NOMO-1 treated with dmso at 0.1 percent for 144 hours (cell line): ENCODE measurements around the gene LRRC56.

Source experiments
- DNase-seq: peaks from one replicate; lab custom pipeline; 2025; ENCODE audit not compliant: unreplicated experiment; lab: John Stamatoyannopoulos, UW

Gene LRRC56

GRCh38 chr11:537622-538430 lies 499 bp downstream of the LRRC56 start:
- DNase-seq, result no peak

DNA sequence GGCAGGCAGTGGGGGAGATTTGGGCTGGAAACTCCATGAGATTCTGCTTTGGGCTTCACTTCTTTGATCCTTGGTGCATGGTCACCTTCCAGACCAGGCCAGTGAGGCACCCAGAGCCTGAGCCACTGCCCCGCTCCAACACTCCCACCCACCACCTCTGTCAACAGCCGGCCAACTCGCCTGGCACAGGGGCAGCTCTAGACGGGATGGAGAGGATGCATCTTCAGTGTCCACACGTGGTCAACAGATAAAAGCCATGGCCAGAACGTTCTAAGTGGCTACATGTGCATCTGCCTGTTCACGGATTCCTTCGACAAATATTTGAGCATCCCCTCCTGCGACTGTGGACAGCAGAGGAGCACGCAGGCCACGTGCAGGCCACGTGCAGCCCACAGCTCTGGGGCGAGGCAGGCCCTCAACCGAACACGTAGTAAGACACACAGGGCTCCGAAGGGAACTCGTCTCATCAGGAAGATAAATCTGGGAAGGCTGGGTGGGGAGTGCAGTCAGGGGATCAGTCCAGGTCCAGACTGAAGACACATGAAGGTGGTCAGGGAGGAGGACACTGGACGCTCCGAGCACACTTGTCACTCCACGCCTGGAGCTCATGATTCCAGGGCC lies 1.2 kb downstream of the LRRC56 start:
- no peak for DNase-seq

- no peak for DNase-seq
Measured at GRCh38 chr11:539971-540481, 2.7 kb downstream of the LRRC56 start.

GRCh38 chr11:540583-541432 lies 3.5 kb downstream of the LRRC56 start:
- DNase-seq, result no peak

DNA sequence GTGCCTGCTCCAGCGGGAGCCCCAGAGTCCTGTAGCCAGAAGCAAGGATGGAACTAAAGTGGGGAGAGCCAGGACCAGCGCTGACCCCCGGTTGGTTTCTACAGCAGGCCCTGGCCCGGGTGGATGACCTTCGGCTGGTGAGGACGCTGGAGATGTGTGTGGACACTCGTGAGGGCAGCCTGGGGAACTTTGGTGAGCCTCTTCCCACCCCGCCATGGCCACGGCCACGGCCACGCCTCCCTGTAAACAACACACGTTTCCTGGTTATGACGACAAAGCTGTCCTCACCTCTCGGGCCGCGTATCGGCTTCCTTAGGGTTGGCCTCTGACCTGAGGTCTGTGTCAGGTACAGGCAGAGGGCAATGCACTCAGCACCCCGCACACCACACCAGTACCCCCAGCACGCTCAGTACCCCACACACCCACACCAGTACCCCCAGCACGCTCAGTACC lies 4.1 kb downstream of the LRRC56 start:
- no peak for DNase-seq

GRCh38 chr11:544817-545166 lies 7.5 kb downstream of the LRRC56 start:
- no peak for DNase-seq

DNA sequence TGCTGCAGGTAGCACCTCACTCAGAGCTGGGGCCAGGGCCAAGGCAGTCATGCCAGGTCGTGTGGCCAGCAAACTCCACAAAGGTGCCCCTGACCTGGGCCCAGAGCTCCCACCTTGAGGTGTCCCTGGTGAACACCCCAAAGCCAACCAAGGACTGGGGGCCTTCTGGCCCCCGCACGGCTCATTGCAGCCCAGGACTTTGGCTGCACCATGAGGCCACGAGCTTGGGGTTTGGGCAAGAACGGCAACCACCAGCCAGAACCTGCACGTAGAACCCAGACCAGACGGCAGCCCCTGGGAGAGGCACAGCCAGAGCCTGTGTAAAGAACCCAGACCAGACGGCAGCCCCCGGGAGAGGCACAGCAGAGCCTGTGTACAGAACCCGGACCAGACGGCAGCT lies 7.8 kb downstream of the LRRC56 start:
- no peak for DNase-seq

- DNase-seq, result no peak
Measured at GRCh38 chr11:548700-549603, 11.6 kb downstream of the LRRC56 start.

DNA sequence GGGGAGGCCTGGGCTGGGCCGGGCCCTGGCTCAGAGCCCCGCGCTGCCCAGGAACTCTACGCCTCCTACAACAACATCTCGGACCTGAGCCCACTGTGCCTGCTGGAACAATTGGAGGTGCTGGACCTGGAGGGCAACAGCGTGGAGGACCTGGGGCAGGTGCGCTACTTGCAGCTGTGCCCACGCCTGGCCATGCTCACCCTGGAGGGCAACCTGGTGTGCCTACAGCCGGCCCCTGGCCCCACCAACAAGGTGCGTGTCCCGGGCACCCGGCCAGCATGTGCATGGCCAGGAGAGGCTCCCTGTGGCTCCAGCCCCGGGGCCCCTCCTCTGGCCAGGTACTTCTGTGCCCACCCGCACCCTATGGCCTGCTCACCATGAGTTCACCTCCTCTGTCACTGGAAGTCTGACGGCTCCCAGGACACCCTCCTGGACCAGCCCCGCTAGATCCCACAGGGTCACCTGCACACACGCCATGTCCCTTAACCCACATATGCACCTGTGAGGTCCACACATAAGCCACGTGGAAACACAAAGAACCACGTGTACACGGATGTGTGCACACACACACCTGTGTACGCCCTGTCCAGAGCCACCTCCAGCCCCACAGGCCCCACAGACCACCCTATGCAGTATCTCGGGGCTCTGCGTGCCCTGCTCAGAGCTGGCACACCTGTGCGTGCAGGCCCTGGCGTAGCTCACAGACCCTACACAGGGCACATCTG lies 12.9 kb downstream of the LRRC56 start:
- DNase-seq, result no peak

GRCh38 chr11:550746-551085 lies 13.4 kb downstream of the LRRC56 start:
- DNase-seq, result no peak

- DNase-seq, result no peak
Measured at GRCh38 chr11:551131-551530, 13.8 kb downstream of the LRRC56 start.

DNA sequence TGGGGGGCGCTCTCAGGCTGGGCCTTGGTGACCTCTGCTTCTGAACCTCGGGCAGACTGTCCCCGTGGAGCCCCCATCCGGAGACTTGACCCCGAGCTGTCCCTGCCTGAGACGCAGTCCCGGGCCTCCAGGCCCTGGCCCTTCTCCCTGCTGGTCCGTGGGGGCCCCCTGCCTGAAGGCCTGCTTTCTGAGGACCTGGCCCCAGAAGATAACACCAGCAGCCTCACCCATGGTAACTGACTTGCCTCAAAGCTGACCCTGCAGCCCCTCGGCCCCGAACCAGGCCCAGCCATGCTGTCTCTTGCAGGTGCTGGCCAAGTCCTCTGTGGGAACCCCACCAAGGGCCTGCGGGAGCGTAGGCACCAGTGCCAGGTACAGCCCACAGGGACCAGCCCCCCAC lies 14.3 kb downstream of the LRRC56 start:
- no peak for DNase-seq

- DNase-seq, result no peak
Measured at GRCh38 chr11:553083-553987, 16.0 kb downstream of the LRRC56 start.

GRCh38 chr11:553988-554340 lies 16.6 kb downstream of the LRRC56 start:
- DNase-seq, result no peak

DNA sequence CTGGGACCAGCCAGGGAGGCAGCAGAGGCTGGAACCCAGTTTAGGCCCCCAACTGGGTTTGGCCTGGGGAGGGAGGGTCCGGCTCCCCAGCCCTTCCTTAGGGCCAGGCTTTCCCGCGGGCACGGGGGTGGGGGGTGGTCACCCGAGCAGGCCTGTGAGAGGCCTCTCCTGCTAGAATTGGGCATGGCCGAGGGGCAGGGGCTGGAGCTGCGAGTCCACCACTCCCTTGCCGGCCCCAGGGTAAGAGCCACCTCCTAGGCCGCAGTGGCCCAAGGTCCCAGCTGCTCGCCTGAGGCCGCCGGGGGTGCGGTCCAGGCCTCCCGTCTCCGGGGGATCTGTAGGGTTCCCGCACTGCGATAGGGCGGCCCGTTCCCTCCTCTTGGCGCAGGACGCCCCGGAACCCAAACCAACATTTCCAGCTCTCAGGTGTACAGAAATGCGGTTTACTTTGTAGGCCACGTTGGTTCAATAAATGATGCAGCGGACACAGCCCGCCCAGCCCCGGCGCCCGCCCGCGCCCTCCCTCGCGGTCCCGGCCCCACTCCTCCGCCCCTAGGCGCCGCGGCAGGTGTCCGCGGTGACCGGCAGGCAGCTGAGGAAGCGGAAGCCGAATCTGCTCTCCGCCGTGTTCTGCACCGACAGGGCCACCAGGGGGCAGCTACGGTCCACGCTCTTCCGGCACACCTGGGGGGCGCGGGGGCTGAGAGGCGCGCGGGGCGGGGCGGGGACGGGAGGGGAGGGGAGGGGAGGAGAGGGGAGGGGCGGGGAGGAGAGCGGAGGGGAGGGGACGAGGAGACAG lies 17.3 kb downstream of the LRRC56 start:
- peak; percentile 23 for DNase-seq

DNA sequence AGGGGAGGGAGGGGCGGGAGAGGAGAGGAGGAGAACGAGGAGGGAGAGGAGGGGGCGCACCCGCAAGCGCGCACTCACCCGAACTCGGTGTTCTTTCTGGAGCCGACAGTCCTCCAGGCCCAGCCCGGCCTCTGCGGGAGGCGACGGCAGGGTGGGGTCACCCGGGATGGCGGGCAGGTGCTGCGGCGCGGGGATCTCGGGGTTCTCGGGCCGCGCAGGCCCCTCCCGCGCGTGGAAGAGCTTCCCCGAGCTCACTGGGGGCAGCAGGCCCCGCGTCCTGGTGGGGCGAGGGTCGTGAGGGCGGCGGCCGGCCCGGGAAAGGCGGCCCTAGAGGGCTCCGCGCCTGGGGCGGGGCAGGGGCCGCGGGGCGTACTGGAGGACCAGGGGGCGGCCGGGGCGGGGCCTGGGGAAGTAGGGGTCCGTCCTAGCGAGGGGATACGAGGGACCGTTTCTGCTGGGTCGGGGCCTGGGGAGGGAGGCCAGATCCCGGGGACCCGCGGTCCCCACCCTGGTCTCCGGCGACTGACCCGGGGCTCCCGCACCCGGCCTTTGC lies 18.0 kb downstream of the LRRC56 start:
- DNase-seq, result no peak

DNA sequence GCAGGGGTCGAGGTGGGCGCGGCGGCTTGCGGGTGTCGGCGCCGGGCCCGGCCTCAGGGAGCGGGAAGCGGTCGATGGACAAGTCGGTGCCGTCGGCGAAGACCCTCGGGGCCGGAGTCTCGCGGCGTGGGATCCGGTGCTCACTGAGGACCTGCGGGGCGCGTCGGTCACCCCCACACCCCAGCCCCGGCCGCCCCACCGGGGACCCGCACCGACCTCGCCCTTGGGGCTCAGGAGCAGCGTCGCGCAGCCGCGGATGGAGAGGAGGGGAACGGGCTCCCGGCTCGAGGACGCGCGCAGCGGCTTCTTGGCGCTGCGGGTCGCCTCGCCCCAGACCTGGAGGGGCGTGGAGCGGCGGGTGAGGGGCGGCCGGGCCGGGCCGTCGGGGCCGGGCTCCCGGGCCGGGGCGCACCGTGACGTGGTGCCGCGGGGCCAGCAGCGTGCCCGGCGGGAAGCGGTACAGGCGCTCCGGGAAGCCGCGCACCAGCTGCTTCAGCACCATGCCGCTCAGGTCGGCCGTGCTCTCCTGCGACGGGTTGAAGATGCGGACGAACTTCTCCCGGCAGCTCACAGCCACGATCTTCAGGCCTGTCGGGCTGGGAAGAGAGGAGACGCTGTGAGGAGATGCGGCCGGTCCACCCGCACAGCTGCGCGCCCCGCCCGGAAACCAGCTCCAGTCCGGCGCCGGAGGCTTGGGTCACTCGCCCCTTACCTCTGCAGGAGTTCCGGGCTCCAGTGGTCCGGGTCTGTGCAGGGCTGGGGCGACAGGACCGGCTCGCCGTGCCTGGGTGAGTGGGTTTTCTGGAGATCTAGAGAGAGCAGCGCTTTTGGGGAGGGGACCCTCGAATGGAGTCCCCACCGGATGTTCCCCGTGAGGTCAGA lies 18.7 kb downstream of the LRRC56 start:
- DNase-seq, result no peak
